Uterus (tissue), 2 donors: ENCODE results near the gene PJA1.
A peak's percentile ranks its signal among the peaks of the same experiment; 100 is the strongest.

Experiments
- CTCF ChIP-seq, 4 experiments: fragments of 200-600 bp in 2 of 4; fragments of 450-650 bp in 2 of 4; sonication (generic) in 2 of 4; IDR thresholded peaks; one replicate each; pipeline ENCODE4 v1.5.1; 2016 to 2019; ENCODE audit warnings: antibody characterized with exemption in 4 of 4, mild to moderate bottlenecking in 2 of 4, moderate library complexity in 1 of 4
- POLR2A ChIP-seq, 2 donors: fragments of 450-650 bp; IDR thresholded peaks; one replicate each; pipeline ENCODE4 v1.6.1; 2016; ENCODE audit warnings: antibody characterized with exemption in 2 of 2, mild to moderate bottlenecking in 1 of 2, moderate library complexity in 1 of 2

GRCh38 chrX:69133921-69134542, 31.2 kb downstream of the PJA1 start:
- TF ChIP-seq CTCF (IDR thresholded peaks at IDR 0.05) (peak; percentile 34 to 57 (median 36)), POLR2A (IDR thresholded peaks at IDR 0.05) (no peak)
